Lung (tissue), 12 donors: ENCODE data around the gene SASH1. TPM values are rescaled to one million over a fixed set of nuclear protein-coding genes. Genes with fewer than 3 reads are reported as not detected.

Experiments used
- ATAC-seq: fragments of 200-7000 bp; cut with Tn5 transposase; one replicate; pipeline ENCODE4 v1.9.1; 2020; ENCODE audit warnings: moderate number of reproducible peaks; ENCODE audit not compliant: insufficient read depth, low FRiP score
- DNase-seq, 3 donors: peaks; one replicate each; pipeline ENCODE4 v3.0.0-alpha.2; 2013 to 2017
- H3K27ac ChIP-seq, 2 donors: one replicate each; pipeline ENCODE4 v1.5.1; 2013; ENCODE audit warnings: mild to moderate bottlenecking in 2 of 2, moderate library complexity in 2 of 2, control low read depth in 1 of 2, inconsistent platforms in 1 of 2, low read depth in 1 of 2, low read length in 1 of 2
- H3K27me3 ChIP-seq, 3 donors: one replicate each; pipeline ENCODE4 v1.5.1; 2013; ENCODE audit warnings: low read length in 2 of 3; ENCODE audit not compliant: control insufficient read depth in 3 of 3, insufficient read depth in 3 of 3
- H3K36me3 ChIP-seq, 4 donors: one replicate each; pipeline ENCODE4 v1.5.1; 2013; ENCODE audit warnings: low read length in 4 of 4, mild to moderate bottlenecking in 1 of 4, moderate library complexity in 1 of 4; ENCODE audit not compliant: control insufficient read depth in 4 of 4, insufficient read depth in 4 of 4
- H3K4me1 ChIP-seq, 5 donors: one replicate each; pipeline ENCODE4 v1.5.1; 2013; ENCODE audit warnings: low read length in 5 of 5, mild to moderate bottlenecking in 2 of 5, moderate library complexity in 1 of 5; ENCODE audit not compliant: control insufficient read depth in 5 of 5, insufficient read depth in 5 of 5
- H3K4me3 ChIP-seq: one replicate; pipeline ENCODE4 v1.5.1; 2013; ENCODE audit warnings: mild to moderate bottlenecking, control low read depth, moderate library complexity
- H3K9ac ChIP-seq, 2 donors: one replicate each; pipeline ENCODE4 v1.5.1; 2013; ENCODE audit warnings: low read length in 2 of 2, control low read depth in 1 of 2; ENCODE audit not compliant: insufficient read depth in 1 of 2
- H3K9me3 ChIP-seq, 4 donors: one replicate each; pipeline ENCODE4 v1.5.1; 2013; ENCODE audit warnings: low read length in 3 of 4, mild to moderate bottlenecking in 1 of 4, moderate library complexity in 1 of 4; ENCODE audit not compliant: control insufficient read depth in 4 of 4, insufficient read depth in 3 of 4
- CTCF ChIP-seq: IDR thresholded peaks from 2 replicates; pipeline ENCODE4 v1.5.1; 2012; ENCODE audit warnings: mild to moderate bottlenecking; ENCODE audit errors: control extremely low read depth, extremely low read depth
- WGBS, 2 donors: extraction: QIAGEN DNeasy Blood & Tissue Kit; methylation state at CpG; one replicate each; pipeline ENCODE4 v1.1.7; 2013; 5-methylcytosine and 5-hydroxymethylcytosine counted together
- polyA plus RNA-seq, 2 donors: library from polyadenylated mRNA; stranded (reverse); fragments of 200-250 nt; gene quantifications; one replicate each; pipeline ENCODE4 v1.2.1, GENCODE V29; 2013
- total RNA-seq, 2 donors: library from RNA; depleted of rRNA in 1 of 2; stranded (reverse); fragments of >200 nt in 1 of 2; gene quantifications; one replicate each; pipeline ENCODE4 v1.2.1, GENCODE V29; 2014 to 2021
- donor health status: control.
- donor health status: control.
- donor health status: Bipolar disorder and iron deficiency.
- donor health status: healthy.
- donor health status: DM: yes; HTN: yes; CAD: no.

The SASH1 gene
- total and polyA plus RNA-seq, 4 donors, result 18.8 to 114 (median 42.2) TPM

- H3K4me1 ChIP-seq, result peaks cover 0 to 2% (median 0%) of the 10 kb centered on the region in 5 donors
- DNase-seq, result no peak
- no peak for TF ChIP-seq CTCF
- no peak overlapping the region for H3K4me3 ChIP-seq
- no peak overlapping the region for H3K9ac ChIP-seq
- no peak for ATAC-seq
- 91 to 95% methylated on average over 6 of the region's 6 CpGs for WGBS, 2 donors
- H3K36me3 ChIP-seq, result no peaks in the 10 kb centered on the region
- no peak overlapping the region for H3K27ac ChIP-seq
- H3K27me3 ChIP-seq, result no peaks in the 10 kb centered on the region
- peaks cover 0 to 2% (median 2%) of the 10 kb centered on the region in 4 donors for H3K9me3 ChIP-seq
Measured at GRCh38 chr6:148590883-148591282, 248.2 kb downstream of the SASH1 start.

- peaks cover 0 to 2% (median 0%) of the 10 kb centered on the region in 5 donors for H3K4me1 ChIP-seq
- ATAC-seq, result no peak
- no peaks in the 10 kb centered on the region for H3K36me3 ChIP-seq
- no peak for TF ChIP-seq CTCF
- no peak overlapping the region for H3K9ac ChIP-seq
- DNase-seq, result no peak
- H3K27ac ChIP-seq, result no peak overlapping the region
- peaks cover 0 to 2% (median 2%) of the 10 kb centered on the region in 4 donors for H3K9me3 ChIP-seq
- no peaks in the 10 kb centered on the region for H3K27me3 ChIP-seq
- H3K4me3 ChIP-seq, result no peak overlapping the region
Measured at GRCh38 chr6:148591656-148592055, 249.0 kb downstream of the SASH1 start.

GRCh38 chr6:148593130-148593812 lies 250.6 kb downstream of the SASH1 start:
- ATAC-seq (peak; percentile 75), DNase-seq (no peak)
- Histone ChIP-seq H3K9me3 (peaks cover 0 to 2% (median 2%) of the 10 kb centered on the region in 4 donors), H3K4me1 (peaks cover 0 to 2% (median 0%) of the 10 kb centered on the region in 5 donors), H3K36me3 (no peaks in the 10 kb centered on the region), H3K9ac (no peak overlapping the region), H3K27me3 (no peaks in the 10 kb centered on the region), H3K27ac (peak overlapping the region; percentile 4 to 12), H3K4me3 (no peak overlapping the region)
- WGBS, 2 donors, result 80 to 83% methylated on average over 16 of the region's 16 CpGs
- TF ChIP-seq CTCF, result no peak

GRCh38 chr6:148593813-148594170 lies 251.2 kb downstream of the SASH1 start:
- no peak overlapping the region for H3K4me3 ChIP-seq
- peaks cover 0 to 2% (median 2%) of the 10 kb centered on the region in 4 donors for H3K9me3 ChIP-seq
- 67 to 73% methylated on average over 6 of the region's 6 CpGs for WGBS, 2 donors
- peaks cover 0 to 2% (median 2%) of the 10 kb centered on the region in 5 donors for H3K4me1 ChIP-seq
- ATAC-seq (no peak), DNase-seq (no peak)
- H3K9ac ChIP-seq, result no peak overlapping the region
- no peak for TF ChIP-seq CTCF
- no peaks in the 10 kb centered on the region for H3K36me3 ChIP-seq
- H3K27me3 ChIP-seq, result no peaks in the 10 kb centered on the region
- peak overlapping the region in 1 of 2 donors; percentile 12 for H3K27ac ChIP-seq
